T-helper 9 cell (primary cell): ENCODE data around the gene SLAMF9.

Source experiments
- DNase-seq: peaks from one replicate; pipeline ENCODE4 v3.0.0-alpha.2; 2020

The SLAMF9 gene

DNA sequence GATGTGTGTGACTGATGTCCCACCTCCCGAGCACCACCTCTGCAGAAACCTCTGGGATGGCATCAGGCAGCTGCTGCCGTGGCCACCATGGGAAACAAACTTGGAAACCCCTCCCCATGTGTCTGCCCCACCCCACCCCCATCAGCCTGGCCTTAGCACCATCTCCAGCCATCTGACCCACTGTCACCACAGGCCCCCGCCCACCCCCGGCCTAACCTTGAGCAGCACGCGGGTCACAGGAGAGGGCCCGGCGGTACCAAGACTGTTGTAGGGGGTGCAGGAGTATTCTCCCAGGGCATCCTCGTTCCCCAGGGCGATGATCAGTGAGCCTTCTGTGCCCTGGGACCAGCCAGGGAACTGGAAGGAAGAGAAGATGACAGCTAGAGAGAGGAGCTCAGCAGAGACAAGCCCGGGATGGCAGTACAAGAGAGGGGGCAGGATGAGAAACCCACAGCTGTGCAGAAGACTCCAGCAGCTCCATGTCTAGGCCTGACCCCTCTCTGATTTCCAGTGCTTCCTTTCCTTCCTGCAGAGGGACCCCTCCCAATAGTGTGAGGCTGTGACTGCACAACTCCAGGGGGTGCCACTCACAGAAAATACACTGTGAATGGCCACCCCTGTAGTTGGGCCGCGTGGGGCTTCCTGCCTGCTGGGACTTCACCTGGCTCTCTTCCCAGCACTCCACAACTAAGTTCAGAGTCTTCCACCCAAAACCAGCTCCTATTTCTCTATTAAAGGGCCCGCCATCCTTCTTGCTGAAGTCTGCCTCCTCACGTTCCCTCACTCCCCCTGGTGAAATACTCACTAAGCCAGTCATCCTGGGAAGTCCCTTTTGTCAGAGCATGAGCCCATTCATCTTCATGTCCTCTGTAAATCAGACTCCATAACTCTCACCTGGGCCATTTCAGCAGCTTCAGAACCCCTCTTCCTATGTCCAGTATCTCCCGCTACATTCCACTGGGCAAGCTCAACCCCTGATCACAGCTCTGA lies 21.4 kb downstream of the SLAMF9 start:
- no peak for DNase-seq

DNA sequence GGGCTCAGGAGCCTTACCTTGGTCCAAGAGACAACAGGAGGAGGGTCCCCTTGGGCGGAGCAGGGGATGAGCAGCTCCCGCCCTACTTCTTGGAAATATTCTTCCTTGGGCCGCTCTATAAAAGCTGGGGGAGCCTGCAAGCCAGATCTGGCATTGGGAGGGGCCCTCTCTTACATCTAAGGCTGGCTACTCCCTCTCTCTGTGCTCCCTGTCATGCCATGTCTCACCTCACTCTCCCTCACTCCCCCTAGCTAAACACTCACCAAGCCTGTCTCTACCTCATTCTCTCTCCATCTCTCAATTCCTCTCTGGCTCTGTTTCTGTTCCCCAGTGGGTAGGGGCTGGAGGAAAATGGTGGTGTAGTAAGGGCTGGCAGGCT lies 22.3 kb downstream of the SLAMF9 start:
- no peak for DNase-seq

GRCh38 chr1:159931101-159931794 lies 22.8 kb downstream of the SLAMF9 start:
- DNase-seq = no peak

- DNase-seq = no peak
Measured at GRCh38 chr1:159930634-159931033, 23.4 kb downstream of the SLAMF9 start.

DNA sequence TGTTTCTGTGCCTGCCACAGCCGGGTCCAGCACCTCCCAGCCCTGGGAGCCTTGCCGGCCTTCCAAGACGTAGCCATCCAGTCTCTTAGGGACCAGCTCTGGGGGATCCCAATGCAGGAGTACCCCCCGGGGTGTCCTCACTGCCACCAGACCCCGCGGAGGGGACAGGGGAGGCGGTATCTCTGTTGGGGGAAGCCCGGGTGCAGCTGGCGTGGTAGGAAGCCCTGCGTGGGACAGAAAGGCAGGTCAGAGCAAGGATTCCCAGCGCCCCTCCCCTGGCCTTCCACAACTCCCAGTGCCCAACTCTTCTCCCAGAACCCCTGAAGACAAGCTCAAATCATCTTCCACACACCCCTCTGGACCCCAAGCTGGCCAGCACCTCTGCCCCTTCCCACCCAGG lies 23.8 kb downstream of the SLAMF9 start:
- DNase-seq = no peak

DNA sequence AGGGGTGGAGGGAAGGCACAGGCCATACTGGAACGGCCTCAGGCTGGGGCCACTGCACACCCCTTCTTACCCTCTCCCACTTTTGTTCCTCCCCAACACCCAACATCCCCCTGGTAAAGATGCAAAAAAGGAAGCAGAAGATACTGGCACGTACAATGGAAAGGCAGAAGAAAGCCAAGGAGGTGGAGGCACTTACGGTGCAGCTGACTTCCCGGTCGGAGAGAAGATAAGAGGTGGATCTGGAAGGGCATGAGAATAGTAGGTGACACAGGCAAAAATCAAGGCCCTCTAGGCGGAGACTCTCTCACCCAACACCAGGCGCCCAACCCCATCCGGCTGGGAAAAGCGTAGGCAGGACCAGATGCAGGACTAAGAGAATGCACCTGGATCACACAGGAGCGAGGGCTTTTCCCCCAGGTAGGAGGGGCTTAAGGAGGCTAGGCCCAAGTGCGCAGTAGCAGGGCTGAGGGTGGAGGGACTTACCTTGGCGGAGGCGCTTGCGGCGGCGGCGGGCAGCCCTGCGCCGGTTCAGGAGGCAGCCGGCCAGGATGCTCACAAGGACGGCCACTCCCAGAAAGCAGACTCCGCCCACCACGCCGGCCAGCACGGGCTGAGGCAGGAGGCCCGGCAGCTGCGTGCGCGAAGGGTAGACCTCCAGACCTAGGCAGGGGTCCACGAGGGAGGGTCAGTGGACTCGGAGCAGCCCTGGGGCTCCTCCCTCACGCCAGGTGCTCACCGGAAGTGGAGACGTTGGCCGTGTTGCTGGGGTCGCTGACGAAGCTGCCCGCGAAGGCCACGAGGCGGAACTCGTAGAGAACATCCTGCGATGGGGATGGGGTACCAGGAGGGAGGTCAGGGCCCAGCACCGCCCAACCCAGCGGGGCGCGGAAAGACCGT lies 24.6 kb downstream of the SLAMF9 start:
- no peak for DNase-seq

DNA sequence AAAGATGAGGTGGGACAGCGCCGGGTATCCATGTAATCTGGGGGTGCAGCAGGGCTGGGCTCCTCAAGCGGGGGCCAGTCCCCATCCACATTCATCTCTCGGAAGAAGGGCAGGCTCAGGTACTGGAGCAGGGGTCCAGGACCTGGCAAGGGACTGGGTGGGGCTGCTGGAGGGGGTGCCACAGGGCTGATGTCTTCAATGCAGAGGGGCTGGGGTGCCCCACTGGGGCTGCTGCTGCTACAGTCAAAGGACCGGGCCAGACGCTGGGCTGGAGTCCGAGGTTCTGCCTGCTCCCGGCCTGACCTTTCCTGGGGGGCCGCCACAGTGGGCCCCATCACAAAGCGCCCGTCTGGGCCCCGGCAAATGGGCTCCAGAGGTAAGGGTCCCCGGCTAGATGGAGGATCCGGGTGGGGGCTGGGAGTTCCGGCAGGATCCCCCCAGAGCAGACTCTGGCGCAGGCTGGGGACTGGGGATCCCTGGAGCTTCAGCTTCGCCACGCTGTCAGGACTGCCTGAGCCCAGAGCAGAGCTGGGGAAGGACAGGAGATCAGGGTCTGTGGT lies 25.5 kb downstream of the SLAMF9 start:
- DNase-seq = no peak

DNA sequence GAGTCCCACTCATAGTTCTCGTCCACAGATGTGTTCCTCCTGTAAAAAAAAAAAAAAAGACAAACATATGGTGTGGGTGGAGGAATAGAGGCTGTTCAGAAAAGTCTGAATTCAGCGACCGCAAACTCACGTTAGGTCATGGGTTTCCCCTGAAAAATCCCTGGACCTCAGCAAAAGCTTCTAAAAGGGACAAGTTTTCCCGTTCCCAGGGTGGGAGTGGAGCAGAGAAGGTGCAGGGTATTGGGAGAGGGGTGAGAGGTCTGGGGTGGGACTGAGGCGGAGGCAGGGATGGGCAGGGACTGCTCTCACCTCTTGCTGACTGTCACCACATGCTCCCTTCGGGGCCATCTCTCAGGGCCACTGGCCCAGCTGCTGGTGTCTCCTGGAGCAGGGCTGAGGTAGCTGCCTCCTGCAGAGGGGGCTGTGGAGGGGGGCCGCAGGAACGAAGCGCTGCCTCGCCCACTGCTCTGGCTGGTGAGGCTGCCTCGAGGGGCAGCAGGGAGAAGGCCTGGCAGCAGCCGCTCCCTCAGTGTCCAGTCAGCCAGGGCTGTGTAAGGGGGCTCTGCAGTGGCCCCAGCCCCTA lies 26.1 kb downstream of the SLAMF9 start:
- no peak for DNase-seq

DNA sequence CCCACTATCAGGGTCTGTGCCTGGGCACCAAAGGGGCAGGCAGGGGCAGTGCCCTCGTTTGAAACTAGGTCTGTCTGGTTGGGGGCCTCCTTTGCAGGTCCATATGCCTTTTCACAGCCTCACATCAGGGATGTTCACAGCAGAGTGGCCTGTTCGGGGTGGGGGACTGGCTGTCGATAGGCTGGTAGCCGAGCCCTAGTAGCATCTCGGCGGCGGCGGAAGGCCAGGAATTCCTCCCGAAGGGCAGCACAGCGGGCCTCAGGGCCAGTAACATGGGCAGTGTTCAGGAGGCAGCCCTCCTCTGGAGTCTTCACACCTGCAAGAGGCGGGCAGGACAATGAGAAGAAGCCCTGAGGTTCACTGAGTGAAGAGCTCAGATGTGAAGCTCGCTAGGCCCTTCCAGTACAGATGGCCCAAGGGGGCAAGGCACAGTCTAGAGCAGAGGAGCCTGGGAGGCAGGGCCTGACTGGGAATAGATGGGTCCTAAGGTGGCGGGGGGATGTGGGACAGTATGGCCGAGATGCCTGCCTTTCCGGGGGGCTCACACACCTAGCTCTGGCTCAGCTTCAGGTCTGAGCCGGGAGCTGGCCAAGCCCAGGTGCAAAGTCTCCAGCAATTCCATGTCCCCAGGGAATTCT lies 26.7 kb downstream of the SLAMF9 start:
- DNase-seq = no peak

GRCh38 chr1:159925719-159926078 lies 28.3 kb downstream of the SLAMF9 start:
- DNase-seq = no peak

- peak; percentile 87 for DNase-seq
Measured at GRCh38 chr1:159924791-159925718, 29.0 kb downstream of the SLAMF9 start, which contains the start of gene TAGLN2. Gene TAGLN2, minus strand, starts transcription at chr1:159925507. Its CDS starts 4,998 bp downstream, at chr1:159920509.

GRCh38 chr1:159924025-159924790 lies 29.8 kb downstream of the SLAMF9 start:
- peak; percentile 66 for DNase-seq

DNA sequence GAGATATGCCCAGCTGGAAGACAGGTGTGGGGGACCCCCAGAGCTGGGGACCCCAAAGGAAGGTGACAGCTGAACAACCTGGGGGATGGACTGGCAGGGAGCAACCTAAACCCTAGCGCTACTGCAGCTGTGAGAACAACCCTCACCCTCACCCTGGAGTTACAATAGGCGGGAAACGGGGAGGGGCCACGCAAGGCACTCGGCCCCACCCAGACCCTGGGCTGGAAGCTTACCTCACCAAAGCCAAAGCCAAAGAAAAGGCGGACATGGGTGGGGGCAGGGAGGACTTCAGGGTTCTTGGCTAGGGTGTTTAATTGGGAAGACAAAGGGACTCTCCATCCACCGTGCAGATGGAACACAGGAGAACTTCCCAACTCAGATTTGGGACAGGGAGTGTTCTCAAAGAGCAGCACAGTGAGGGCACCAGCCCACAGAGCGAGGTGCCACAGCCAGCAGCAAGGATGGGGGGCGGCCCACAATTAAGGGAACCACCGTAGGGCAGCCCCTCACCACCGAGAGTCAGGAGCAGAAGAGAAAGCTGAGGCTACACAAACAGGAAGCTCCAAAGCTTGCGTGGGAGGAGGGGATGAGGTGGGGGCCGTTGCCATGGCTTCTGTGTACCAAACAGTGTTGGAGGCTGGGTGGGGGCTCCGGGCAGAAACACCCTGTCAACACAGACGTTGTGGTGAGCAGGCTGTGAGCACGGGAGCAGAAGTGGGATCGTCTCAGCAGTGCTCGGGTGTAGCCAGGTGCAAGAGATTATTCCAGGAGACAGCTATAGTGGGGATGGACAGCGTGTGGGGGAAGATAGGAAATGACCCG lies 30.6 kb downstream of the SLAMF9 start:
- peak; percentile 90 for DNase-seq

DNA sequence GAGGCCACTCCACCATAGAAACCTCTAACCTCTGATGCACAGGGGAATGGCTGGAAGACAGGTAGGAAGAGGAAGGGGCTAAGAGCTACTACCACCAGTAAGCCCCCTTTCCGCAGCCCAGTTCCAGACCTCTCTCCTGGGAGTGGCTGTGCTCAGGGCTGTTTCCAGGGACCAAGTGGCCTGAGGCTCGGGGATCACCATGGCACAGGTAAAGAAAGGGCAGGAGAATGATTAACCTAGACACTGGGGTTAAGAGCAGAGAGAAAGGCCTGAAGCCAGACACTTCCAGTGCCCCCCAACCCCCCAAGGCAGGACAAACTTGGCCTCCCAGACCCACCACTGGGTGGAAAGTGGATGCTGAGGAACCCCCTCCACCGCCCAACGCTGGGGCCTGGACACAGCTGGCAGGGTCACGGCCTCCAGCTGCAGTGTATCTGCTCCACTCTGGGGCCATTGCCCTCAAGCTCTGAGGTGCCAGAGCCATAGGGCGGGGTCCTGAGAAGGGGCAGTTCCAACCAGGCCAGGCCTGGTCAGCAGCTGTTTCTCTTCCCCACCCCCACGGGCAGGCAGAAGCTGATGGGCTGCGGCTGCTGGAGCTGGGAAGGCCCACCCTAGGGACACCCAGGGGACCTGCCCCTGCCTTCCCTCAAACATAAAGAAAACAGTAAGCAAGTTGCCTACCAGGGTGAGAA lies 31.4 kb downstream of the SLAMF9 start:
- DNase-seq = no peak

- no peak for DNase-seq
Measured at GRCh38 chr1:159921700-159922504, 32.1 kb downstream of the SLAMF9 start.

DNA sequence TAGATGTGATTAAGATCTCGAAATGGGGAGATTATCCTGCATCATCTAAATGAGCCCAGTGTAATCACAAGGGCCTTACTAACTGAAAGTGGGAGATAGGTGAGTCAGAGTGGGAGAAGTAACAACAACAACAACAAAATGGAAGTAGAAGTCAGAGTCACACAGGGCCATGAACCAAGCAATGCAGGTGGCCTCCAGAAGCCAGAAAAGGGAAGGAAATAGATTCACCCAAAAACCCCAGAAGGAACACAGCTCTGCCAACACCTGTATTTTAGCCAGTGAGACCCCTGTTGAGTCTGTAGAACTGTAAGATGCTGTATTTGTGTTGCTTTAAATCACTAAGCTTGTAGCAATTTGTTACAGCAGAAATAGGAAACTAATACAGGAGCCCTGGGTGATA lies 32.8 kb downstream of the SLAMF9 start:
- DNase-seq = no peak

DNA sequence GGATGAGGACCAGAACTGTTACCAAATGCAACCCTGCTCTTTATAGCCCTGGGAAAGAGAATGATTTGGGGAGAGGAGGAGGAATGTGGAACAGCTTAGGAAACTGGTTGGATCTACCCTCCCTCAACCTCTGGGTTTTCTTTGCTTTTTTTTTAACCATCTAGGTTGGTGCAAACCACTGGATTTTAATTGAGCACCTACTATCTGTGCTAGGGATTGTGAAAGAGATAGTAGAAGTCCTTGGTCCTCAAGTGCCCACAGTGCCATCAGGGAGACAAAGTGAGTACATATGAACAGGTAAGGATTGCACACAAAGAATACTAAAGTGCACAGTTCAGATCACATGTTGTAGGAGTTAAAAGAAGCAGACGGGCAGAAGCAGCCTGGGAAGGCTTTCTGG lies 33.4 kb downstream of the SLAMF9 start:
- no peak for DNase-seq
